ENCODE data around the gene DUS4L. TPM values are rescaled to one million over a fixed set of nuclear protein-coding genes. Genes with fewer than 3 reads are reported as not detected.

DUS4L gene
- total RNA-seq, 1 experiment from 2014 or later: 12.6 TPM

DNA sequence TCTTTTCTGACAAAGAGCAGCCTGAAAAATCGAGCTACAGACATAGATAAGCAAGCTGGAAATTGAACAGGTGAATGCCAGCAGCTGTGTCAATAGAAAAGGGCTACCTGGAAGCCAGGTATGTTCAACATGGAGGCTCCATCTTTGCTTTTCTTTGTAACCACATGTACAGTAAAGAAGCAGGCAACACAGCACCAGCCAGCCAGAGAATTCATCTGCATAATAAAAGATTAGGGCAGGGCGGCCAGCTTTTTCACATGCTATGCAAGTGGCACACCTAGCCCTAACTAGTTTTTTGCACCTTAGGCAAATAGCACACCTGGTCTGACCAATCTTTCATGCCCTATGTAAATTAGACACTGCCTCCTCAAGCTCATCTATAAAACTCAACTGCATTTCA lies 25.8 kb upstream of the DUS4L start:
- CTCF ChIA-PET: no interaction called here
- no TSS peak for BruUV-seq (replicated peaks)
- intact Hi-C loops (cut with micrococcal nuclease; ENCODE audit: unreplicated experiment): no loop called here

DNA sequence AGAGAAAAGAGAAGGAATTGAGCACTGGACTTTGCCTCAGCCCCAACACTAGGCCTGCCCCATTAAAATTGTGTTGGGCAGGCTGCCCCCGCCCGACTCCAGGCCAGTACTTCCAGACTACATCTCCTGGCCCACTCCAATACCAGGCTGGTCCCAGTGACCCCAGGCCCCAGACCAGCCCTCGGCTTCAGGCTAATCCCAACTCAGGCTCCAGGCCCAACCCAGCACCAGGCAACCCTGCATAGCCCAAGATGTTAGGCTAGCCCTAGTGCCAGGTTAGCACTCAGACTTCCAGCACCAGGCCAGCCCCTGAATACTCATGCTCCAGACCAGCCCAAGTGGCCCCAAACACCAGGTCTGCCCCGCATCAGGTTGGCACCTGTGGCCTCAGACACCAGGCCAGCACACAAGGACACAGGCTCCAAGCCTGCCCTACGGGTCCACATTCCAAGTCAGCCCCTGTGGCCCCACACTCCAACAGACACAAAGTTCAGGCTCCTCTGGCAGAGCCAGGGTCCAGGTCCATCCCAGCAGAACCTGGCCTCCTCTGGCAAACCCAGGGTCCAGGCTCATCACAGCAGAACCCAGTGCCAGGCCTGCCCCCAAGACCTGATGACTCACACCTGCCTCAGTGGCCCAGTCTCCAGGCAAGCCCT lies 20.3 kb upstream of the DUS4L start:
- no peak overlapping the region for H3K4me3 ChIP-seq (ENCODE audit: low read depth, low read length, poor library complexity, severe bottlenecking)
- ChIA-PET POLR2A (ENCODE audit: low non-redundant PET) (no interaction called here), CTCF (no interaction called here)
- no peaks in the 10 kb centered on the region for H3K27me3 ChIP-seq (replicated peaks; ENCODE audit: insufficient read depth, low read depth, low read length, poor library complexity)
- no TSS peak for BruUV-seq (replicated peaks)
- H3K4me1 ChIP-seq (ENCODE audit: insufficient read depth, low read length, poor library complexity, severe bottlenecking): no peaks in the 10 kb centered on the region
- TF ChIP-seq, protein P1, sequence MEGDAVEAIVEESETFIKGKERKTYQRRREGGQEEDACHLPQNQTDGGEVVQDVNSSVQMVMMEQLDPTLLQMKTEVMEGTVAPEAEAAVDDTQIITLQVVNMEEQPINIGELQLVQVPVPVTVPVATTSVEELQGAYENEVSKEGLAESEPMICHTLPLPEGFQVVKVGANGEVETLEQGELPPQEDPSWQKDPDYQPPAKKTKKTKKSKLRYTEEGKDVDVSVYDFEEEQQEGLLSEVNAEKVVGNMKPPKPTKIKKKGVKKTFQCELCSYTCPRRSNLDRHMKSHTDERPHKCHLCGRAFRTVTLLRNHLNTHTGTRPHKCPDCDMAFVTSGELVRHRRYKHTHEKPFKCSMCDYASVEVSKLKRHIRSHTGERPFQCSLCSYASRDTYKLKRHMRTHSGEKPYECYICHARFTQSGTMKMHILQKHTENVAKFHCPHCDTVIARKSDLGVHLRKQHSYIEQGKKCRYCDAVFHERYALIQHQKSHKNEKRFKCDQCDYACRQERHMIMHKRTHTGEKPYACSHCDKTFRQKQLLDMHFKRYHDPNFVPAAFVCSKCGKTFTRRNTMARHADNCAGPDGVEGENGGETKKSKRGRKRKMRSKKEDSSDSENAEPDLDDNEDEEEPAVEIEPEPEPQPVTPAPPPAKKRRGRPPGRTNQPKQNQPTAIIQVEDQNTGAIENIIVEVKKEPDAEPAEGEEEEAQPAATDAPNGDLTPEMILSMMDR (conservative IDR thresholded peaks at IDR 0.05; ENCODE audit: low read depth, low read length): no peak
- TF ChIP-seq EZH2 (IDR thresholded peaks at IDR 0.05; ENCODE audit: borderline replicate concordance, low read depth, low read length, poor library complexity, severe bottlenecking): no peak
- H3K27ac ChIP-seq (ENCODE audit: low read depth, low read length, poor library complexity, severe bottlenecking): no peak overlapping the region
- peaks cover 25% of the 10 kb centered on the region for H3K36me3 ChIP-seq (ENCODE audit: insufficient read depth, low read length, poor library complexity, severe bottlenecking)
- intact Hi-C loops (cut with micrococcal nuclease; ENCODE audit: unreplicated experiment): no loop called here
- peaks cover 19% of the 10 kb centered on the region for H3K9me3 ChIP-seq (ENCODE audit: low read depth, low read length, poor library complexity, severe bottlenecking)
- no peak for DNase-seq (ENCODE audit: low spot score)

More for the DNA sequence above, 25.8 kb upstream of the DUS4L start:
- Histone ChIP-seq H3K9me3 (ENCODE audit: low read depth, low read length, poor library complexity, severe bottlenecking) (no peaks in the 10 kb centered on the region), H3K36me3 (ENCODE audit: insufficient read depth, low read length, poor library complexity, severe bottlenecking) (peaks cover 3% of the 10 kb centered on the region), H3K4me3 (ENCODE audit: low read depth, low read length, poor library complexity, severe bottlenecking) (no peak overlapping the region), H3K27ac (ENCODE audit: low read depth, low read length, poor library complexity, severe bottlenecking) (no peak overlapping the region), H3K4me1 (ENCODE audit: insufficient read depth, low read length, poor library complexity, severe bottlenecking) (no peaks in the 10 kb centered on the region), H3K27me3 (replicated peaks; ENCODE audit: insufficient read depth, low read depth, low read length, poor library complexity) (no peaks in the 10 kb centered on the region)
- no peak for DNase-seq (ENCODE audit: low spot score)
- POLR2A ChIA-PET (ENCODE audit: low non-redundant PET): no interaction called here
- TF ChIP-seq, protein P1 (conservative IDR thresholded peaks at IDR 0.05; ENCODE audit: low read depth, low read length): no peak
- no peak for TF ChIP-seq EZH2 (IDR thresholded peaks at IDR 0.05; ENCODE audit: borderline replicate concordance, low read depth, low read length, poor library complexity, severe bottlenecking)

DNA sequence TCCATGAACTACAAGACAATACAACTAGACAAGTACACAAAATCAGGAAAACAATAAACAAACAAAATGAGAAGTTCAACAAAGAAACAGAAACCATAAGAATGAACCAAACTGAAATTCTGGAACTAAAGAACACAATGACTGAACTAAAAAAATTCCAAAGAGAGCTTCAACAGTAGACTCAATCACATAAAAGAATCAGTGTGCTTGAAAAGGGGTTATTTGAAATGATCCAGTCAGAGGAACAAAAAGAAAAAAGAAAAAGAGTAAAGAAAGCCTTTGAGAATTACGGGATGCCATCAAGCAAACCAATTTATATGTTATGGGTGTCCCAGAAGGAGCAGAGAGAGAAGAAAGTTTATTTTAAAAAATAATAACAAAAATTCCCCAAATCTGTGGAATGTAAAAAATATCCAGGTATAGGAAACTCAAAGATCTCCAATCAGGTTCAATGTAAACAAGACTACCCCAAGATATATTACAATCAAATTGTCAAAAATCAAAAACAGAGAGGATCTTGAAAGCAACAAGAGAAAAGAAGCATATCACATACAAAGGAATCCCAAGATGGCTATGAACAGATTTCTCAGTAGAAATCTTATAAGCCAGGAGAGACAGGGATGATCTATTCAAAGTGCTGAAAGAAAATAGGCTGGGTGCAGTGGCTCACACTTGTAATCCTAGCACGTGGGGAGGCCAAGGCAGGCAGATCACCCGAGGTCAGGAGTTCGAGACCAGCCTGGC lies 18.8 kb upstream of the DUS4L start:
- CTCF ChIA-PET: no interaction called here
- H3K36me3 ChIP-seq (ENCODE audit: insufficient read depth, low read length, poor library complexity, severe bottlenecking): peaks cover 25% of the 10 kb centered on the region

More for the DNA sequence above, 18.8 kb upstream of the DUS4L start:
- Histone ChIP-seq H3K4me1 (ENCODE audit: insufficient read depth, low read length, poor library complexity, severe bottlenecking) (no peaks in the 10 kb centered on the region), H3K27ac (ENCODE audit: low read depth, low read length, poor library complexity, severe bottlenecking) (no peak overlapping the region), H3K9me3 (ENCODE audit: low read depth, low read length, poor library complexity, severe bottlenecking) (peaks cover 19% of the 10 kb centered on the region), H3K27me3 (replicated peaks; ENCODE audit: insufficient read depth, low read depth, low read length, poor library complexity) (no peaks in the 10 kb centered on the region), H3K4me3 (ENCODE audit: low read depth, low read length, poor library complexity, severe bottlenecking) (no peak overlapping the region)
- intact Hi-C loops (cut with micrococcal nuclease; ENCODE audit: unreplicated experiment): no loop called here
- BruUV-seq (replicated peaks): no TSS peak
- TF ChIP-seq EZH2 (IDR thresholded peaks at IDR 0.05; ENCODE audit: borderline replicate concordance, low read depth, low read length, poor library complexity, severe bottlenecking): no peak
- TF ChIP-seq, protein P1 (conservative IDR thresholded peaks at IDR 0.05; ENCODE audit: low read depth, low read length): no peak
- DNase-seq (ENCODE audit: low spot score): no peak
- POLR2A ChIA-PET (ENCODE audit: low non-redundant PET): no interaction called here
